ENCODE measurements around the gene LIMK2. TPM values are rescaled to one million over a fixed set of nuclear protein-coding genes. Genes with fewer than 3 reads are reported as not detected.
"Not testable (repeated sequence)": the region's sequence is repeated elsewhere in the genome, so short reads cannot be mapped to it uniquely, and the experiment has no call there.

Gene LIMK2
- total and polyA plus RNA-seq, 2 experiments from 2014 or later, result 10.7 to 19.5 TPM

- Histone ChIP-seq H3K4me3 (no peak overlapping the region), H4K20me1 (ENCODE audit: insufficient read depth) (no peaks in the 10 kb centered on the region), H3K27me3 (replicated peaks; ENCODE audit: insufficient read depth) (no peaks in the 10 kb centered on the region), H3K9me3 (ENCODE audit: low read depth) (no peaks in the 10 kb centered on the region), H3K4me1 (ENCODE audit: insufficient read depth) (0 out of 2 replicates have a peak, but pooled peaks cover 5% of the 10 kb centered on the region), H3K27ac (no peak overlapping the region), H3K36me3 (ENCODE audit: low read depth) (no peaks in the 10 kb centered on the region), H3K9ac (no peak overlapping the region), H3K4me2 (ENCODE audit: unreplicated experiment) (no peak overlapping the region), H3K9me2 (ENCODE audit: insufficient read depth) (no peaks in the 10 kb centered on the region), H3K79me2 (ENCODE audit: insufficient read depth) (no peaks in the 10 kb centered on the region), H2AFZ (no peak overlapping the region), H3F3A (ENCODE audit: insufficient read depth) (no peaks in the 10 kb centered on the region)
- 74 to 88% methylated on average over 3 of the region's 3 CpGs for WGBS, 2 experiments (ENCODE audit: low coverage in 1 of 2, low lambda C conversion rate in 2 of 2, missing lambda C conversion rate in 2 of 2)
- no peak for TF ChIP-seq EZH2 (IDR thresholded peaks at IDR 0.05; ENCODE audit: insufficient read depth, poor library complexity, severe bottlenecking)
- no peak for TF ChIP-seq EZH2phosphoT487 (IDR thresholded peaks at IDR 0.05; ENCODE audit: insufficient read depth, low read depth)
- in situ Hi-C loops (cut with MboI), result no loop called here
- DNase-seq, result no peak
Measured at GRCh38 chr22:31235081-31235480, 23.0 kb downstream of the LIMK2 start.

- H3K27ac ChIP-seq; H3K4me2 ChIP-seq (ENCODE audit: unreplicated experiment); H2AFZ ChIP-seq; H3K4me3 ChIP-seq; H4K20me1 ChIP-seq (ENCODE audit: insufficient read depth); in situ Hi-C loops (cut with MboI); H3K9ac ChIP-seq; H3K36me3 ChIP-seq (ENCODE audit: low read depth); DNase-seq; H3K9me3 ChIP-seq (ENCODE audit: low read depth); H3K9me2 ChIP-seq (ENCODE audit: insufficient read depth); H3K27me3 ChIP-seq (replicated peaks; ENCODE audit: insufficient read depth); H3K79me2 ChIP-seq (ENCODE audit: insufficient read depth); H3K4me1 ChIP-seq (ENCODE audit: insufficient read depth); H3F3A ChIP-seq (ENCODE audit: insufficient read depth): not testable (repeated sequence)
- 96 to 97% methylated on average over 4 of the region's 4 CpGs for WGBS, 2 experiments (ENCODE audit: low coverage in 1 of 2, low lambda C conversion rate in 2 of 2, missing lambda C conversion rate in 2 of 2)
Measured at GRCh38 chr22:31236044-31236443, 23.9 kb downstream of the LIMK2 start.

DNA sequence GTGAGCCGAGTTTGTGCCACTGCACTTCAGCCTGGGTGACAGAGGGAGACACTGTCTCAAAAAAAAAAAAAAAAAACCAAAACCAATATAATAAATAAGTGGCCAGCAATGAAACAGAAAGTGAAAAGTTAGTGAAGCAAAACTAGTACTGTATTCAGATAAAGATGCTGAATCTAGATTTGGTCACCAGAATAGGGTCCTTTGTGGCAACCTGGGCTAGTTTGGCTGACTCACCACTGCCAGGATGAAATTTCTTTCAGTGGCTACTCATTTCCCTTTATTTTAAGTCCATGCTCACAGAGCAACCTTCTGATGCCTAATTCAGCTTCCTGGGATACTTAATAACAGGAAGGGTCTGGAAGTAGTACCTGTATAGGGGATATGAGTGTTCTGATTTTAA, 26.0 kb downstream of the LIMK2 start:
- no peaks in the 10 kb centered on the region for H3K36me3 ChIP-seq (ENCODE audit: low read depth)
- no peaks in the 10 kb centered on the region for H3K27me3 ChIP-seq (replicated peaks; ENCODE audit: insufficient read depth)
- DNase-seq, result no peak
- H3K9me2 ChIP-seq (ENCODE audit: insufficient read depth), result no peaks in the 10 kb centered on the region
- H3K9me3 ChIP-seq (ENCODE audit: low read depth), result no peaks in the 10 kb centered on the region
- no peak overlapping the region for H3K27ac ChIP-seq
- H4K20me1 ChIP-seq (ENCODE audit: insufficient read depth), result no peaks in the 10 kb centered on the region
- no peak overlapping the region for H3K4me2 ChIP-seq (ENCODE audit: unreplicated experiment)
- H3F3A ChIP-seq (ENCODE audit: insufficient read depth), result peaks cover 16% of the 10 kb centered on the region
- TF ChIP-seq EZH2phosphoT487 (IDR thresholded peaks at IDR 0.05; ENCODE audit: insufficient read depth, low read depth), result no peak
- TF ChIP-seq EZH2 (IDR thresholded peaks at IDR 0.05; ENCODE audit: insufficient read depth, poor library complexity, severe bottlenecking), result no peak
- H3K9ac ChIP-seq, result no peak overlapping the region
- peaks cover 28% of the 10 kb centered on the region for H3K4me1 ChIP-seq (ENCODE audit: insufficient read depth)
- no peaks in the 10 kb centered on the region for H3K79me2 ChIP-seq (ENCODE audit: insufficient read depth)
- in situ Hi-C loops (cut with MboI), result no loop called here
- WGBS, 2 experiments (ENCODE audit: low coverage in 1 of 2, low lambda C conversion rate in 2 of 2, missing lambda C conversion rate in 2 of 2), result 94 to 100% methylated on average over 1 of the region's 1 CpG
- H3K4me3 ChIP-seq, result no peak overlapping the region
- no peak overlapping the region for H2AFZ ChIP-seq

DNA sequence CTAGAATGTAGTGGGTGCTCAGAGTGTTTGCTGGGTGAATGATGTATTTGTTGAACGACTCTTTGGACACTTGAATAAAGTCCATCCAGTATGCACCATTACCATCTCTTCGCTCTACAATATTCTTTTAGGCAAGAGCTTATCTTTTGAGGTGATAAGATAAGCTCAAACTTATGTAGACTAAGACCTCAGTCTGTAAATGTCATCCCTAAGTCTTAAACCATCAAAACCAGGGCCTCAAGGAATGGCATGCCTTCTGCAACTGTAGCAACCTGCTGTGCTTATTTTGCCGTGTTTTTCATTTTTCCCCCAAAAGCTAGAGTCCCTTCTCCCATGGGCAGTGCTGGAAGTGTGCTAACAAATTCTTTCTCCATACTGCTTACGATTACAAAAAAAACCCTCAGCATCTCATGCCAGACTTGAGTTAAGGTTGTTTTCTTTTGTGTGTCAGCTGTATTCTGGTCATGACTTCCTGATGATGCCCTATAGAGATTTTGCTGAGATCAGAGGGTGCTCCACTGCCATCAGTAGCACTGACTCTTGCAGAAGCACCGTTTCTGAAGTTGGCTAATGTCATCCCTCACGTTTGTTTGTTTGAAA, 27.8 kb downstream of the LIMK2 start:
- H4K20me1 ChIP-seq (ENCODE audit: insufficient read depth), result no peaks in the 10 kb centered on the region
- 76 to 78% methylated on average over 6 of the region's 6 CpGs for WGBS, 2 experiments (ENCODE audit: low coverage in 1 of 2, low lambda C conversion rate in 2 of 2, missing lambda C conversion rate in 2 of 2)
- no peak overlapping the region for H3K9ac ChIP-seq
- peak; percentile 38 for DNase-seq
- peaks cover 45% of the 10 kb centered on the region for H3K4me1 ChIP-seq (ENCODE audit: insufficient read depth)
- no peak overlapping the region for H3K4me3 ChIP-seq
- H3K36me3 ChIP-seq (ENCODE audit: low read depth), result no peaks in the 10 kb centered on the region
- H3F3A ChIP-seq (ENCODE audit: insufficient read depth), result peaks cover 33% of the 10 kb centered on the region
- no peaks in the 10 kb centered on the region for H3K9me3 ChIP-seq (ENCODE audit: low read depth)
- TF ChIP-seq EZH2 (IDR thresholded peaks at IDR 0.05; ENCODE audit: insufficient read depth, poor library complexity, severe bottlenecking) (no peak), EZH2phosphoT487 (IDR thresholded peaks at IDR 0.05; ENCODE audit: insufficient read depth, low read depth) (no peak)
- no peak overlapping the region for H3K27ac ChIP-seq
- no peaks in the 10 kb centered on the region for H3K79me2 ChIP-seq (ENCODE audit: insufficient read depth)
- H3K9me2 ChIP-seq (ENCODE audit: insufficient read depth), result no peaks in the 10 kb centered on the region
- in situ Hi-C loops (cut with MboI), result no loop called here
- H3K4me2 ChIP-seq (ENCODE audit: unreplicated experiment), result no peak overlapping the region
- no peaks in the 10 kb centered on the region for H3K27me3 ChIP-seq (replicated peaks; ENCODE audit: insufficient read depth)
- H2AFZ ChIP-seq, result no peak overlapping the region

GRCh38 chr22:31241200-31241599, 29.1 kb downstream of the LIMK2 start:
- DNase-seq, result peak; percentile 52
- 0 to 19% methylated on average over 1 of the region's 1 CpG for WGBS, 2 experiments (ENCODE audit: low coverage in 1 of 2, low lambda C conversion rate in 2 of 2, missing lambda C conversion rate in 2 of 2)
- H3K4me3 ChIP-seq, result no peak overlapping the region
- H4K20me1 ChIP-seq (ENCODE audit: insufficient read depth), result no peaks in the 10 kb centered on the region
- TF ChIP-seq EZH2 (IDR thresholded peaks at IDR 0.05; ENCODE audit: insufficient read depth, poor library complexity, severe bottlenecking), result no peak
- TF ChIP-seq EZH2phosphoT487 (IDR thresholded peaks at IDR 0.05; ENCODE audit: insufficient read depth, low read depth), result no peak
- H2AFZ ChIP-seq, result no peak overlapping the region
- H3K36me3 ChIP-seq (ENCODE audit: low read depth), result no peaks in the 10 kb centered on the region
- H3K79me2 ChIP-seq (ENCODE audit: insufficient read depth), result no peaks in the 10 kb centered on the region
- H3K27me3 ChIP-seq (replicated peaks; ENCODE audit: insufficient read depth), result no peaks in the 10 kb centered on the region
- H3K4me1 ChIP-seq (ENCODE audit: insufficient read depth), result peaks cover 49% of the 10 kb centered on the region
- peaks cover 39% of the 10 kb centered on the region for H3F3A ChIP-seq (ENCODE audit: insufficient read depth)
- H3K4me2 ChIP-seq (ENCODE audit: unreplicated experiment), result peak overlapping the region; percentile 29
- H3K9me2 ChIP-seq (ENCODE audit: insufficient read depth), result no peaks in the 10 kb centered on the region
- H3K9ac ChIP-seq, result no peak overlapping the region; the same call in 1 of the 2 replicates
- peak overlapping the region; percentile 97 for H3K27ac ChIP-seq
- in situ Hi-C loops (cut with MboI), result no loop called here
- H3K9me3 ChIP-seq (ENCODE audit: low read depth), result no peaks in the 10 kb centered on the region

All from GM23248 (cell line).